KMS-11 (cell line): Measurements from ENCODE around the gene PTPMT1.
A peak's percentile ranks its signal among the peaks of the same experiment; 100 is the strongest.
"Not testable (repeated sequence)": the region's sequence is repeated elsewhere in the genome, so short reads cannot be mapped to it uniquely, and the experiment has no call there.

Experiments used
- H2AFZ ChIP-seq: fragments of 200-600 bp; sonication (generic); 2 replicates; pipeline ENCODE4 v1.6.1; 2016; ENCODE audit warnings: antibody characterized with exemption, mixed run types, low read depth
- H3K27ac ChIP-seq: fragments of 200-600 bp; sonication (generic); 2 replicates; pipeline ENCODE4 v1.6.1; 2016; ENCODE audit warnings: mild to moderate bottlenecking, mixed run types
- H3K27me3 ChIP-seq: fragments of 200-600 bp; sonication (generic); 2 replicates; pipeline ENCODE4 v1.6.1; 2017; ENCODE audit warnings: mild to moderate bottlenecking, low read depth, mixed run types, moderate library complexity; ENCODE audit not compliant: insufficient read depth
- H3K36me3 ChIP-seq: fragments of 200-600 bp; sonication (generic); 2 replicates; pipeline ENCODE4 v1.6.1; 2017; ENCODE audit warnings: mild to moderate bottlenecking, mixed run types; ENCODE audit not compliant: insufficient read depth
- H3K4me1 ChIP-seq: fragments of 200-600 bp; sonication (generic); 2 replicates; pipeline ENCODE4 v1.6.1; 2016; ENCODE audit warnings: mild to moderate bottlenecking, low read depth, mixed run types; ENCODE audit not compliant: poor library complexity, severe bottlenecking
- H3K4me2 ChIP-seq: fragments of 200-600 bp; sonication (generic); 2 replicates; pipeline ENCODE4 v1.7.0; 2016; ENCODE audit warnings: mild to moderate bottlenecking, mixed run types
- H3K4me3 ChIP-seq: fragments of 200-600 bp; sonication (generic); IDR thresholded peaks from 2 replicates; pipeline ENCODE4 v1.6.1; 2017; ENCODE audit warnings: low read depth, low read length, mixed read lengths; ENCODE audit not compliant: insufficient read depth
- H3K79me2 ChIP-seq: fragments of 200-600 bp; sonication (generic); 2 replicates; pipeline ENCODE4 v1.6.1; 2016; ENCODE audit warnings: low read depth, mixed run types; ENCODE audit not compliant: insufficient read depth
- H3K9ac ChIP-seq: fragments of 200-600 bp; sonication (generic); 2 replicates; pipeline ENCODE4 v1.6.1; 2016; ENCODE audit warnings: mild to moderate bottlenecking, mixed run types
- H4K20me1 ChIP-seq: fragments of 200-600 bp; sonication (generic); 2 replicates; pipeline ENCODE4 v1.6.1; 2016; ENCODE audit warnings: mild to moderate bottlenecking, mixed run types; ENCODE audit not compliant: insufficient read depth
- TF ChIP-seq, protein P1 (sequence below): fragments of 200-600 bp; sonication (generic); conservative IDR thresholded peaks from 2 replicates; pipeline ENCODE4 v1.6.1; 2017; ENCODE audit warnings: low read depth, mild to moderate bottlenecking, antibody characterized with exemption, low read length, moderate library complexity, mixed read lengths

PTPMT1 gene

DNA sequence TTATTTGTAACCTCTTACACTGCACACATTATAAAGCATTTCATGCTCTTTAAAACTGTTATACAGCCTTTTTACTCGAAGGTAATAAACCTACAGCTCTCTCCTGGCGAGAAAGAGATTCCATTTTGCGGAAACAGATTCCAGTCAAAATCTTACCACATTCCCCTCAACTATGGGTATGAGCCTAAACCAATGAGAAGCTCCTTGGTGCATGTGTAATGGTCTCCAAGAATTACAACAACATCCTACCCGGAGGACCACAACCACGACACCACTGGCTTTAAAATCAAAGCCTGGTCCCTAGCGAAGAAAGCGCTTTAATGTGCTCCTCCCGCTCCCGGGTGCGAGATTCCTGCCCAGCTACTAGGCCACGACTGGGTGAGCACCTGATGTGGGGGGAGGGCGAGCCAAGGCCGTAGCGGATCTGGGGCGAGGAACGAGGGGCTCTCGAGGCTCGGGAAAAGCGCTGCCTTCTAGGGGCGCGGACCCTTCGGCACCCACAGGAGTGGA lies 13.3 kb upstream of the PTPMT1 start:
- H3K27me3 ChIP-seq, result no peaks in the 10 kb centered on the region
- H3K36me3 ChIP-seq, result no peaks in the 10 kb centered on the region
- H3K9ac ChIP-seq, result peak overlapping the region; percentile 93
- TF ChIP-seq, protein P1, sequence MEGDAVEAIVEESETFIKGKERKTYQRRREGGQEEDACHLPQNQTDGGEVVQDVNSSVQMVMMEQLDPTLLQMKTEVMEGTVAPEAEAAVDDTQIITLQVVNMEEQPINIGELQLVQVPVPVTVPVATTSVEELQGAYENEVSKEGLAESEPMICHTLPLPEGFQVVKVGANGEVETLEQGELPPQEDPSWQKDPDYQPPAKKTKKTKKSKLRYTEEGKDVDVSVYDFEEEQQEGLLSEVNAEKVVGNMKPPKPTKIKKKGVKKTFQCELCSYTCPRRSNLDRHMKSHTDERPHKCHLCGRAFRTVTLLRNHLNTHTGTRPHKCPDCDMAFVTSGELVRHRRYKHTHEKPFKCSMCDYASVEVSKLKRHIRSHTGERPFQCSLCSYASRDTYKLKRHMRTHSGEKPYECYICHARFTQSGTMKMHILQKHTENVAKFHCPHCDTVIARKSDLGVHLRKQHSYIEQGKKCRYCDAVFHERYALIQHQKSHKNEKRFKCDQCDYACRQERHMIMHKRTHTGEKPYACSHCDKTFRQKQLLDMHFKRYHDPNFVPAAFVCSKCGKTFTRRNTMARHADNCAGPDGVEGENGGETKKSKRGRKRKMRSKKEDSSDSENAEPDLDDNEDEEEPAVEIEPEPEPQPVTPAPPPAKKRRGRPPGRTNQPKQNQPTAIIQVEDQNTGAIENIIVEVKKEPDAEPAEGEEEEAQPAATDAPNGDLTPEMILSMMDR, result no peak
- H3K4me2 ChIP-seq, result peak overlapping the region; percentile 82
- peaks cover 57% of the 10 kb centered on the region for H3K79me2 ChIP-seq
- H3K27ac ChIP-seq, result peak overlapping the region; percentile 93
- no peak overlapping the region for H3K4me3 ChIP-seq
- peaks cover 37% of the 10 kb centered on the region for H3K4me1 ChIP-seq
- H4K20me1 ChIP-seq, result peaks cover 22% of the 10 kb centered on the region
- peak overlapping the region; percentile 66 for H2AFZ ChIP-seq

DNA sequence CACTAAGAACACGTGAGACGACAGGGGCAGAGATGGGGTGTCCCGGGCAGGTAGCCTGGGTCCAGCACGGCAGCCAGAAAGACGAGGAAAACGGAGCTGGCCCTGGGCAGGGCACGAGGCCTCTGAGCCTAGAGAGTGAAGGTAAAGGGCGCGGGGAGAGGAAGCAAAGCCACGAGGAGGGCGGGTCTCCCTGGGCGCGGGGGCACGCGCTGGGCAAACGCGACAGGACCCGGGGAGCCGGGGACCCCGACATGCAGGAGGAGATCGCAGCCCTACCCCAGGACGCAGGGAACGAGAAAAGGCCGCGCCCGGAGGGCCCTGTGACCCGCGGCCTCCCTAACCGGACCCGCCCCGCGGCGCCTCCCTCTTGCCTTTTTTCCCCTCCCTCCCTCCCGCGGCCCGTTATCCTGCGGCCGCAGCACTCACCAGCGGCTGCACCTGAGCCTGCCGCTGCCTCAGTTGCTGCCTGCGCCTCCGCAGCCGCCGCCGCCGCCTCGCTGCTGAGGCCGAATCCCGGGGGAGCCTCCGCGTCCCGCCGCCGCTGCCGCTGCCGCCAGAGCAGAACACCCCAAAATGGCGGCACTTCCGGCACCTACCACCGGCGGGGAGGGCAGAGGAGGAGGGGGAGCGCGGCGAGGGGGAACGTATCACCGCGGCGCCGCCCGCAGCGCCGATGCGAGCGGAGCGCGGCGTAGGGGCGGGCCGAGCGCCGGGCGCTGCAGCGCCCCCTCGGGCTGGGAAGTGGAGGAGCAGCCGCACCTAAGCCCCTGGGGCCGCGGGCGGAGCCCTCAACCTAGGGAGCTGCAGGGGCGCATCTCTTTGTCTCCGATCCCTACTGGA lies 12.6 kb upstream of the PTPMT1 start, which contains the start of gene CELF1:
Gene CELF1 (minus strand): TSS at position 567 of the 840 bp plus-strand sequence. CDS start 53,609 bp downstream, outside the sequence.
- peak within 1 kb of the TSS; percentile 82 for H3K4me2 ChIP-seq
- no peaks in the 10 kb centered on the region for H3K36me3 ChIP-seq
- H3K27ac ChIP-seq, result peak within 1 kb of the TSS; percentile 93
- TF ChIP-seq, protein P1, result peak; percentile 78
- H3K4me1 ChIP-seq, result peaks cover 36% of the 10 kb centered on the region
- H3K27me3 ChIP-seq, result no peaks in the 10 kb centered on the region
- peaks cover 19% of the 10 kb centered on the region for H4K20me1 ChIP-seq
- peak within 1 kb of the TSS; percentile 93 for H3K9ac ChIP-seq
- peaks cover 50% of the 10 kb centered on the region for H3K79me2 ChIP-seq
- H3K4me3 ChIP-seq, result no peak within 1 kb of the TSS
- H2AFZ ChIP-seq, result peak within 1 kb of the TSS; percentile 66

DNA sequence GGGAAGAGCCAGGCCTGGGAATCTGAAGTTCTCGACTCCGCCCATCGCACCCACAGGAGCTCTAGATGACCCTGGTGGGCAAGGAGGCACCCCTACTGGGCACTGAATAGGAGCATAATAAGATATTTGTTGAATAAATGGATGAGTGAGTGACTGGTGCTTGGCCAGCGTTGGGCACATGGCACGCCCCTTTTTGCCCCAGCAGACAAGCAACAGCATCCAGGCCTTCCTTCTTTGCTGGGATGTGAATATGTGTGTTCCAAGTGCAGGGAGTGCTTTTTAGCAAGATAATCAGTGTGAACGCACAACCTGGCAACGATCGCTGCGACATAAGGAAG lies 12.0 kb upstream of the PTPMT1 start:
- Histone ChIP-seq H3K79me2 (peaks cover 44% of the 10 kb centered on the region), H3K9ac (peak overlapping the region; percentile 93; the same call in 1 of the 2 replicates), H2AFZ (peak overlapping the region; percentile 59), H3K27me3 (no peaks in the 10 kb centered on the region), H3K4me3 (no peak overlapping the region), H3K36me3 (no peaks in the 10 kb centered on the region), H3K4me2 (peak overlapping the region; percentile 23; the same call in 1 of the 2 replicates), H4K20me1 (peaks cover 13% of the 10 kb centered on the region), H3K27ac (no peak overlapping the region), H3K4me1 (peaks cover 36% of the 10 kb centered on the region)
- TF ChIP-seq, protein P1, result peak; percentile 48

DNA sequence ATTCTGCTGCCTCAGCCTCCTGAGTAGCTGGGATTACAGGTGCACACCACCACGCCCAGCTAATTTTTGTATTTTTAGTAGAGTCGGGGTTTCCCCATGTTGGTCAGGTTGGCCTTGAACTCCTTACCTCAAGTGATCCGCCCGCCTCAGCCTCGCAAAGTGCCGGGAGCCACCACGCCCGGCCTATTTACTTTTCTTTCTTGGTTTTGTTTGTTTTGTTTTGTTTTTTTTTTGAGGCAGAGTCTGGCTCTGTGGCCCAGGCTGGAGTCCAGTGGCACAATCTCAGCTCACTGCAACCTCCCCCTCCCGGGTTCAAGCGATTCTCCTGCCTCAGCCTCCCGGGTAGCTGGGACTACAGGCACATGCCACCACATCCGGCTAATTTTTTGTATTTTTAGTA lies 8.4 kb upstream of the PTPMT1 start:
- not testable (repeated sequence) for H2AFZ ChIP-seq, H3K27ac ChIP-seq, H4K20me1 ChIP-seq, H3K9ac ChIP-seq, H3K36me3 ChIP-seq, H3K4me2 ChIP-seq, H3K27me3 ChIP-seq, H3K4me3 ChIP-seq, H3K4me1 ChIP-seq, H3K79me2 ChIP-seq

DNA sequence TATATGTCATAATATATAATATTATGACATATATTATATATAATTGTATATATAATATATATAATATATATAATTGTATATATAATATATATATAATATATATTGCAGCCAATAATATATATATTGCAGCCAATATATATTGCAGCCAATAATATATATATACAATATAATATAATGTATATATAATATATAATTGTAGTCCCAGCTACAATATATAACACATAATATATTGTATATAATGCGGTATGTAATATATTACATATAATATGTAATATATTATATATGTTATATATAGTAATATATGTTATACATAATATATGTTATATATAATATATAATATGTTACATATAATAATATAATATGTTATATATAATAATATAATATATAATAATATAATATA lies 6.7 kb upstream of the PTPMT1 start:
- Histone ChIP-seq H4K20me1 (no peaks in the 10 kb centered on the region), H3K4me3 (no peak overlapping the region), H2AFZ (no peak overlapping the region), H3K9ac (no peak overlapping the region), H3K27me3 (no peaks in the 10 kb centered on the region), H3K4me1 (peaks cover under 1% of the 10 kb centered on the region), H3K4me2 (no peak overlapping the region), H3K79me2 (no peaks in the 10 kb centered on the region), H3K27ac (no peak overlapping the region), H3K36me3 (no peaks in the 10 kb centered on the region)
- TF ChIP-seq, protein P1, result no peak
